ENCODE measurements around the gene ADCY4. TPM values are rescaled to one million over a fixed set of nuclear protein-coding genes. Genes with fewer than 3 reads are reported as not detected.

Gene ADCY4
- total RNA-seq, 1 experiment from 2014 or later: 0.86 TPM

- TF ChIP-seq ZFX (IDR thresholded peaks at IDR 0.05): no peak
- TF ChIP-seq RAD21 (IDR thresholded peaks at IDR 0.05; ENCODE audit: low read depth): no peak
- TF ChIP-seq SP1 (IDR thresholded peaks at IDR 0.05; ENCODE audit: low read depth): no peak
- TF ChIP-seq JUND (IDR thresholded peaks at IDR 0.05): no peak
- no peak for TF ChIP-seq CEBPB (IDR thresholded peaks at IDR 0.05; ENCODE audit: low read depth)
- no peak for TF ChIP-seq POLR2A (IDR thresholded peaks at IDR 0.05; ENCODE audit: borderline replicate concordance, extremely low read depth, insufficient read depth, insufficient read length)
- no peak for TF ChIP-seq MAX (IDR thresholded peaks at IDR 0.05)
These were observed 56.4 kb downstream of the ADCY4 start (continued) for GRCh38 chr14:24278424-24278823.

GRCh38 chr14:24277606-24278321 is 57.1 kb downstream of the ADCY4 start:
- H2AFZ ChIP-seq (ENCODE audit: low read depth, low read length, poor library complexity, severe bottlenecking): no peak overlapping the region
- no peaks in the 10 kb centered on the region for H3K9me3 ChIP-seq (ENCODE audit: control insufficient read depth in 1 of 2, insufficient read depth in 1 of 2, low read depth in 1 of 2, low read length in 2 of 2)
- H3K27me3 ChIP-seq (ENCODE audit: insufficient read depth, low read length): no peaks in the 10 kb centered on the region
- H3K9me2 ChIP-seq (ENCODE audit: insufficient read depth): no peaks in the 10 kb centered on the region
- H3K4me3 ChIP-seq (replicated peaks in 1 of 2; ENCODE audit: low read depth in 1 of 2, low read length in 2 of 2): no peak overlapping the region
- ChIA-PET POLR2A (no interaction called here), RAD21 (ENCODE audit: low non-redundant PET in 1 of 2, low total read pairs in 2 of 2, uncharacterized antibody in 2 of 2, unreplicated experiment in 2 of 2) (no interaction called here), CTCF (no interaction called here)
- intact Hi-C loops (cut with micrococcal nuclease): no loop called here
- no peak for TF ChIP-seq EZH2 (IDR thresholded peaks at IDR 0.05)
- no peak for TF ChIP-seq CTCF (IDR thresholded peaks at IDR 0.05 in 2 of 3, conservative IDR thresholded peaks at IDR 0.05 in 1 of 3; ENCODE audit: borderline replicate concordance in 1 of 3, insufficient read depth in 1 of 3, low read depth in 2 of 3, low read length in 2 of 3)
- TF ChIP-seq ATF3 (IDR thresholded peaks at IDR 0.05): no peak
- no peak for TF ChIP-seq RAD21 (IDR thresholded peaks at IDR 0.05; ENCODE audit: low read depth)
- no peak for TF ChIP-seq REST (IDR thresholded peaks at IDR 0.05; ENCODE audit: low read depth)
- TF ChIP-seq SRF (IDR thresholded peaks at IDR 0.05; ENCODE audit: low read depth): no peak
- no peak for TF ChIP-seq ZFX (IDR thresholded peaks at IDR 0.05)
- TF ChIP-seq ELF1 (IDR thresholded peaks at IDR 0.05; ENCODE audit: borderline replicate concordance, low read depth): no peak
- TF ChIP-seq ZNF274 (IDR thresholded peaks at IDR 0.05; ENCODE audit: low read depth, low read length): no peak
- no peak for TF ChIP-seq MAX (IDR thresholded peaks at IDR 0.05)
- TF ChIP-seq CBX3 (IDR thresholded peaks at IDR 0.05; ENCODE audit: low read depth): no peak
- no peak for TF ChIP-seq JUND (IDR thresholded peaks at IDR 0.05)
- no peak for TF ChIP-seq SIN3A (IDR thresholded peaks at IDR 0.05; ENCODE audit: low read depth)
- TF ChIP-seq POLR2AphosphoS5 (IDR thresholded peaks at IDR 0.05; ENCODE audit: low read depth, low read length): no peak
- TF ChIP-seq EZH2phosphoT487 (IDR thresholded peaks at IDR 0.05; ENCODE audit: borderline replicate concordance): no peak
- no peak for TF ChIP-seq SP1 (IDR thresholded peaks at IDR 0.05; ENCODE audit: low read depth)
- TF ChIP-seq POLR2A (IDR thresholded peaks at IDR 0.05; ENCODE audit: borderline replicate concordance, extremely low read depth, insufficient read depth, insufficient read length): no peak
- TF ChIP-seq YY1 (IDR thresholded peaks at IDR 0.05; ENCODE audit: extremely low read depth, insufficient replicate concordance, low read depth, low read length): no peak
- no peak for TF ChIP-seq FOSL1 (IDR thresholded peaks at IDR 0.05; ENCODE audit: low read depth)
- TF ChIP-seq CEBPB (IDR thresholded peaks at IDR 0.05; ENCODE audit: low read depth): no peak
- no peaks in the 10 kb centered on the region for H4K20me1 ChIP-seq (ENCODE audit: insufficient read depth)
- no peak overlapping the region for H3K9ac ChIP-seq (ENCODE audit: low read length)
- DNase-seq (ENCODE audit: low read depth, low spot score) (no peak), ATAC-seq (no peak)
- no peaks in the 10 kb centered on the region for H3K36me3 ChIP-seq (ENCODE audit: control insufficient read depth in 1 of 2, insufficient read depth in 2 of 2, low read length in 2 of 2)
- H3K4me2 ChIP-seq (ENCODE audit: low read length): no peak overlapping the region
- H3K4me1 ChIP-seq (ENCODE audit: control insufficient read depth in 1 of 2, insufficient read depth in 2 of 2, low read length in 2 of 2): peaks cover 4 to 5% of the 10 kb centered on the region in 2 experiments; a peak in 1 of 4 replicates
- BruUV-seq (replicated peaks): no TSS peak
- H3K27ac ChIP-seq (ENCODE audit: low read depth, low read length): no peak overlapping the region
- no peaks in the 10 kb centered on the region for H3K79me2 ChIP-seq (ENCODE audit: insufficient read depth, low read length)
